HK-2 (cell line): ENCODE measurements around the gene EYA4.

Experiments
- DNase-seq: peaks from one replicate; pipeline ENCODE4 v3.0.0-alpha.2; 2018; ENCODE audit not compliant: unreplicated experiment

The EYA4 gene

DNA sequence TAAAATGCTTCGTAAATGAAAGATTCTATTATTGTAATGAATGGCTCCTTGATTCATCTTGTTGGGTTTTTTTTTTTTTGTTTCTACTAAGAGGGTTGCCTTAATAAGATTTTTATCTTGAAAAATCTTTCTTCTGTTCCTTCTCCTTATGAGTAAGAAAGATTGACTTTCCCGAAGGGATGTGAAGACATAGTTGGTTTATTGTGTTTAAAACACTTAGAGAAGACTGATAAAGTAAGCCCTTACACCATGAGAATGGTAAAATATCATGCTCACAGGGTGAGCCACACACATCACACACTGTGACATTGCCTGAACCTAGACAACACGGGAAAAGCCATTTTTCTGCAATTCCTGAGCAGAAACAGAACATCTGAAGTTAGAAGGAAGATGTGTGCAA lies 330.5 kb downstream of the EYA4 start:
- no peak for DNase-seq

GRCh38 chr6:133577851-133578250 lies 336.7 kb downstream of the EYA4 start:
- no peak for DNase-seq
